HCT116 (cell line): ENCODE results near the gene NME2.
"Not testable (repeated sequence)": the region's sequence is repeated elsewhere in the genome, so short reads cannot be mapped to it uniquely, and the experiment has no call there.

Experiments used
- CEBPB ChIP-seq: IDR thresholded peaks from 2 replicates; pipeline ENCODE4 v1.6.1; 2012; ENCODE audit warnings: low read depth
- CTCF ChIP-seq, 3 experiments: fragments of 200-600 bp in 1 of 3; sonication (generic) in 1 of 3; IDR thresholded peaks in 2 of 3; conservative IDR thresholded peaks in 1 of 3; 2 replicates each; pipeline ENCODE4 v1.5.1; 2012 to 2017; ENCODE audit warnings: low read depth in 2 of 3, low read length in 2 of 3, antibody characterized with exemption in 1 of 3, borderline replicate concordance in 1 of 3, control low read depth in 1 of 3, mild to moderate bottlenecking in 1 of 3, mixed read lengths in 1 of 3, mixed run types in 1 of 3, moderate library complexity in 1 of 3; ENCODE audit not compliant: insufficient read depth in 1 of 3
- EGR1 ChIP-seq: IDR thresholded peaks from 2 replicates; pipeline ENCODE4 v1.6.1; 2012; ENCODE audit warnings: low read depth
- EZH2 ChIP-seq: fragments of 200-600 bp; sonication (generic); IDR thresholded peaks from 2 replicates; pipeline ENCODE4 v1.6.1; 2017; ENCODE audit warnings: antibody characterized with exemption, mixed run types
- JUND ChIP-seq: IDR thresholded peaks from 2 replicates; pipeline ENCODE4 v1.6.1; 2012
- POLR2A ChIP-seq: IDR thresholded peaks from 2 replicates; pipeline ENCODE4 v1.7.0; 2011; ENCODE audit warnings: borderline replicate concordance; ENCODE audit not compliant: insufficient read depth, insufficient read length; ENCODE audit errors: extremely low read depth
- POLR2AphosphoS5 ChIP-seq: IDR thresholded peaks from 2 replicates; pipeline ENCODE4 v1.6.1; 2011; ENCODE audit warnings: mild to moderate bottlenecking, low read depth, low read length, moderate library complexity
- RAD21 ChIP-seq: IDR thresholded peaks from 2 replicates; pipeline ENCODE4 v1.6.1; 2012; ENCODE audit warnings: low read depth, mild to moderate bottlenecking
- SRF ChIP-seq: IDR thresholded peaks from 2 replicates; pipeline ENCODE4 v1.6.1; 2012; ENCODE audit warnings: low read depth
- ZNF274 ChIP-seq: fragments of 200-500 bp; sonication (Bioruptor generic); IDR thresholded peaks from 2 replicates; pipeline ENCODE4 v1.6.1; 2014; ENCODE audit warnings: mild to moderate bottlenecking, low read depth, low read length, inconsistent platforms

DNA sequence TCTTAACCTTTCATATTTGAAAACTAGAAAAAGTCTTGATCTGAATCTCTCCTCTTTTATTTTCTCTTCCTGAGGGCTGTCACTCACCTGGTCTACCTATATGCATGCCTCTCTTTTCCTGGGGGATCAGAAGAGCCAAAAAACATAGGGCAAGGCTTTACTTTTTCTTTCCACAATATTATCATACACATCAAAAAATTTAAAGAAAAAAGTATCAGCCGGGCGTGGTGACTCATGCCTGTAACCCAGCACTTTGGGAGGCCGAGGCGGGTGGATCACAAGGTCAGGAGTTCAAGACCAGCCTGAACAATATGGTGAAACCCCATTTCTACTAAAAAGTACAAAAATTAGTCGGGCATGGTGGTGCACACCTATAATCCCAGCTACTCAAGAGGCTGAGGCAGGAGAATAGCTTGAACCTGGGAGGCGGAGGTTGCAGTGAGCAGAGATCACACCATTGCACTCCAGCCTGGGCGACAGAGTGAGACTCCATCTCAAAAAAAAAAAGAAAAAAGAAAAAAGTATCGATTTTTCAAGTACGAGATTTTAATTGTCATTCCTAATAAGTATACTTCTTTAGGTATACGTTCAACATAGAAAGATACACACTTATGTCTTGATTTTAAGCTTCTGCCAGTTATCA, 43.6 kb upstream of the NME2 start:
- peak; percentile 56; the same call in 1 of the 2 replicates for TF ChIP-seq JUND
- TF ChIP-seq EGR1; EZH2; CEBPB; POLR2A; POLR2AphosphoS5; CTCF (IDR thresholded peaks at IDR 0.05 in 2 of 3, conservative IDR thresholded peaks at IDR 0.05 in 1 of 3; ENCODE audit: borderline replicate concordance in 1 of 3, insufficient read depth in 1 of 3, low read depth in 2 of 3, low read length in 2 of 3); SRF; RAD21; ZNF274: not testable (repeated sequence)
